ENCODE results near the gene GPR31.
"Not testable (repeated sequence)": the region's sequence is repeated elsewhere in the genome, so short reads cannot be mapped to it uniquely, and the experiment has no call there.

The GPR31 gene

GRCh38 chr6:167157863-167158262 is at the start of gene GPR31:
TSS of gene GPR31 (minus strand) at chr6:167157980. CDS start at chr6:167157831, 149 bp downstream.
- DNase-seq = no peak

GRCh38 chr6:167207527-167207926 is 49.7 kb upstream of the GPR31 start:
- DNase-seq = no peak

- DNase-seq = not testable (repeated sequence)
Measured at GRCh38 chr6:167205316-167205715, 47.5 kb upstream of the GPR31 start.

- not testable (repeated sequence) for DNase-seq
Measured at GRCh38 chr6:167204059-167204348, 46.2 kb upstream of the GPR31 start.

GRCh38 chr6:167203261-167204058 is 45.7 kb upstream of the GPR31 start:
- DNase-seq = not testable (repeated sequence)

- not testable (repeated sequence) for DNase-seq
Measured at GRCh38 chr6:167202613-167203012, 44.8 kb upstream of the GPR31 start.

- DNase-seq = no peak
Measured at GRCh38 chr6:167200806-167201205, 43.0 kb upstream of the GPR31 start.

GRCh38 chr6:167195941-167196610 is 38.3 kb upstream of the GPR31 start:
- not testable (repeated sequence) for DNase-seq

- not testable (repeated sequence) for DNase-seq
Measured at GRCh38 chr6:167193515-167194125, 35.8 kb upstream of the GPR31 start.

- DNase-seq = not testable (repeated sequence)
Measured at GRCh38 chr6:167191043-167191583, 33.3 kb upstream of the GPR31 start.

GRCh38 chr6:167187275-167187674 is 29.5 kb upstream of the GPR31 start:
- DNase-seq = not testable (repeated sequence)

- not testable (repeated sequence) for DNase-seq
Measured at GRCh38 chr6:167185101-167185500, 27.3 kb upstream of the GPR31 start.

- DNase-seq = not testable (repeated sequence)
Measured at GRCh38 chr6:167182913-167183314, 25.1 kb upstream of the GPR31 start.

GRCh38 chr6:167181351-167181750 is 23.6 kb upstream of the GPR31 start:
- not testable (repeated sequence) for DNase-seq

- DNase-seq = not testable (repeated sequence)
Measured at GRCh38 chr6:167180086-167180485, 22.3 kb upstream of the GPR31 start.

GRCh38 chr6:167178896-167179655 is 21.3 kb upstream of the GPR31 start:
- not testable (repeated sequence) for DNase-seq

GRCh38 chr6:167177271-167177670 is 19.5 kb upstream of the GPR31 start:
- DNase-seq = not testable (repeated sequence)

- DNase-seq = not testable (repeated sequence)
Measured at GRCh38 chr6:167172011-167172410, 14.2 kb upstream of the GPR31 start.

GRCh38 chr6:167171300-167171699 is 13.5 kb upstream of the GPR31 start:
- DNase-seq = not testable (repeated sequence)

GRCh38 chr6:167169867-167170266 is 12.1 kb upstream of the GPR31 start:
- DNase-seq = not testable (repeated sequence)

- not testable (repeated sequence) for DNase-seq
Measured at GRCh38 chr6:167168296-167168695, 10.5 kb upstream of the GPR31 start.

GRCh38 chr6:167167699-167168098 is 9.9 kb upstream of the GPR31 start:
- not testable (repeated sequence) for DNase-seq

All from activated CD8-positive, alpha-beta memory T cell treated with anti-CD3 and anti-CD28 coated beads for 24 hours (primary cell).